ENCODE data around the gene FXYD1.
"Not testable (repeated sequence)": the region's sequence is repeated elsewhere in the genome, so short reads cannot be mapped to it uniquely, and the experiment has no call there.

Gene FXYD1

DNA sequence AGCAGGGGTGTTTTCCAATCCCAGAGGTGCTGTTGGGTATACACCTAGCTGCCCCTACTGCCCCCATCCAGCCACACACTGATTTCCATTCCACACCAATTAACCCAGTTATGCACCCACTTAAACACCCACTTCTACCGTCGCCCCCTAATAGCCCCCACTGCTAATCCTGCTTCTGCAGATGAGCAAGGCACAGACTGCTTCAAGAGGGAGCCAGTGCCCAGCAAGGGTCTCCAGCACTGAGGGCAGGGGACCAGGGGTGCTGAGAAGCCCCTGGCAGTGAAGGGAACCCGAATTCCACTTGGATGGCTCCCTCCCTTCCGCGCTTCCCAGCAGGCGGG lies 5.6 kb downstream of the FXYD1 start:
- DNase-seq, result no peak

DNA sequence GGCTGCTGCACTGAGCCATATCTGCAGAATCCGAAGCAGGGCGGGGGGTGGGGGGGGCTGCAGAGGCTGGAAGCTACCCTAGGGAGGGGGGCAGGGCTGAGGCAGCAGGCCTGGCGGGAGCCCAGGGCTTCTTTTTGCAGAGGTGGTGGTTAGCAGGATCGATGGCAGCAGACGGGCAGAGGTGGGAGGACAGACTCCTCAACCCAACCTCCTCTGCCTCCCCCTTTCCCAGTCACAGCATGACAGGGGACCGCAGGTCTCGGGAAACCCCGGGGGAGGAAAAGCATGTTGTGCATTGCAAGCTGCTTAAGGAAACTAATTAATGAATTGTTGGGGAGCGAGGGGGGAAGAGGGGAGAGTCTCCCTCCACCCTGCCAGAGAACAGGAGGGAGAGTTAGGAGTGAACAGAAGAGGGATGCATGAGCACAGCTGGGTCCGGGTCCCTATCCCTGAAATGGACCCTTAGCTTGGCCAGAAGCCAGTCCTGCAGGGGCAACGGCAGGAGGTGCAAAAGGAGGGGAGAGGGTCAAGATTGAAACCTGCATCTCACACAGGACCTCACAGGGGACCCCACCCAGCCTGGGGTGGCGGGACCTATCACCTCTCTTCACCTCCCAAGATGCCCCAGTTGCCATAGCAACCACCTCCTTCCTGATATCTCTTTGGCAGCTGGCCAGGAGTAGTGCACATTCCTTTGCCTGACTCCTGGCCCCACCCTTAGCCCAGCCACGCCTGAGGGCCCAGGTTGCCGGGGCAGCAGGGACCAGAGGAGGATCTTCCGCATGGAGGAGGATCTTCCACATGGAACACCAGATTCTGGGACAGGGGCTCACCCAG lies 6.2 kb downstream of the FXYD1 start:
- DNase-seq, result no peak

DNA sequence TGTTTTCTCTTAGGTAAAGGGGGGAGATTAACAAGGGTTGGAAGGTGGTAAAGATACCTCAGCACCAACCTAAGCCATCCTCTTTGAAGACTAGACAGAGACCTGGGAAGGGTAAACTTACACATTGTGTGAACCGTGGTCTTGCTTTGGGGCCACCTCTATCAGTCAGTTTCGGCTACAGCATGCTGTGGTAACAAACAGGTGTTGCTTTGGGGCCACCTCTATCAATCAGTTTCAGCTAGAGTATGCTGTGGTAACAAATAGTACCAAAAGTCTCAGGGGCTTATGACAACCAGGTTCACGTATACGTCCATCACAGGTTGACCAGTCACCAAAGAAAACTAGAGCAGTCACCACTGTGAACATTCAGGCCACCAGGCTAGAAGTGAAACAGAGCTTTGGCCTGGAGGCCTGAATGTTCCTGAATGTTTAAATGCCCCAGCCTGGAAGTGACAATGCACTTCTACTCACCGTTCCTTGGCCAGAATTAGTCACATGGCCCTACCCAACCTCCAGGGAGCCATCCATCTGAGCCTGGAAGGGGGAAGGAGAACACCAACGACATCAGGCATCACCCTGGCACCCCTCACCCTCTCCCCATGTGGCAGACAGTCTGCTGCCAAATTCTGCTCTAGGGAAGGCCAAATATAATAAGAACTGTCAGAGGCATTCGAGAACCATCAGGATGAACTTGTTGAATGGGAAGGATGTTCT lies 8.3 kb downstream of the FXYD1 start:
- DNase-seq, result no peak

DNA sequence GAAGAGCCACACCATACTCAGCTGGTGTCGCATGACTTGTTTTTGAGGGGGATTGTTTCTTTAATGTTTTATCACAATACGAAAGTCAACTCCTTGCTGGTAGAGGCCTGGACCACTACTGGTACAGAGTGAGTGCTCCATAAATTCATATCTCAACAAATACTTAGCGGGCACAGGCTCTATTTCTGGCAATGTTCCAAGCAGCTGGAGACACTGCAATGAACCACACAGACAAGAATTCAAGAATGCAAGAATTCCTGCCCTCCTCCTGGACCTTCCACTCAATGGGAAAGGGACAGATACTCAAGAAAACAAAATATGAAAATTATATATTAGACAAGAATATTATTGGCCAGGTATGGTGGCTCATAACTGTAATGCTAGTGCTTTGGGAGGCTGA lies 10.8 kb downstream of the FXYD1 start:
- no peak for DNase-seq

DNA sequence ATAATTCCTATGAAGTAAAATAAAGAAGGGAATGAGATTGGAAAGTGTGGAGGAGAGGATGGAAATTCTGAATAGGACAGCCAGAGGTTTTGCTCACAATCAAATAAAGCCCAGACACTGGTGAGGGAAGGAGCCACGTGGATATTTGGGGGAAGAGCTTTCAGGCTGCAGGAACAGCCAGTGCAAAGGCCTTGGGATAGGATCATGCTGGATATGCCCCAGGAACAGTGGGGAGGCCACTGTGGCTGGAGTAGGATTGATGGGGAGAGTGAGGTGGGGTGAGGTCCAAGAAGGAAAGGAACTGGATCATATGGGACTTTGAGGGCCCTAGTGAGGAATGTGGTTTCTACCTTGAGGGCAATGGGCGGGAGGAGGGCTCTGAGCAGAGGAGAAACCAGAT lies 11.8 kb downstream of the FXYD1 start:
- DNase-seq, result no peak

DNA sequence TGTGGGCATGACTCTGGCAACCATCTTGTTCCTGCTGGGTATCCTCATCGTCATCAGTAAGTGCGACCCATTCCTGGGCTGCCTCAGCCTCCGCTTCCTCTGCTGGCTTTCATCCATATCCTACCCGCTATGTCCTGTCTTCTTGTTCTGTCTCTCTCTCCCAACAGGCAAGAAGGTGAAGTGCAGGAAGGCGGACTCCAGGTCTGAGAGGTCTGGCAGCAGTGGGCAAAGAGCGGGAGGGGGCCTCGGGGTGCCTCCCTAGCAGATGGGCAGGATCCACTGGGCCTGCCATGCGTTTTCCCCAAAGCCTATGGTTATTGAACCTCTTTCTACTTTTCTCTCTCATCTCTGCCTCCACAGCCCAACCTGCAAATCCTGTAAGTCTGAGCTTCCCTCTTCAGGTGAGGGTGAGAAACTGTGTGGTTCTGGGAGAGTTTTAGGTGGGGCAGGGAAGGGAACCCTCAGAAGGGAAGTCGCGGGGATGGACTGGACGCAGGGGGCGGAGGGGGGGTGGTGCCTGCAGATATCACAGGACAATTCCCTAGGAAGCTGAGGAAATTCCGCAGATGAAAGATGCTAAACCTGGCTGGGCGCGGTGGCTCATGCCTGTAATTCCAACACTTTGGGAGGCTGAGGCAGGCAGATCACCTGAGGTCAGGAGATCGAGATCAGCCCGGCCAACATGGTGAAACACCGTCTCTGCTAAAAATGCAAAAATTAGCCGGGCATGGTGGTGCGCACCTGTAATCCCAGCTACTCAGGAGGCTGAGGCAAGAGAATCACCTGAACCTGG lies 12.8 kb downstream of the FXYD1 start:
- no peak for DNase-seq

DNA sequence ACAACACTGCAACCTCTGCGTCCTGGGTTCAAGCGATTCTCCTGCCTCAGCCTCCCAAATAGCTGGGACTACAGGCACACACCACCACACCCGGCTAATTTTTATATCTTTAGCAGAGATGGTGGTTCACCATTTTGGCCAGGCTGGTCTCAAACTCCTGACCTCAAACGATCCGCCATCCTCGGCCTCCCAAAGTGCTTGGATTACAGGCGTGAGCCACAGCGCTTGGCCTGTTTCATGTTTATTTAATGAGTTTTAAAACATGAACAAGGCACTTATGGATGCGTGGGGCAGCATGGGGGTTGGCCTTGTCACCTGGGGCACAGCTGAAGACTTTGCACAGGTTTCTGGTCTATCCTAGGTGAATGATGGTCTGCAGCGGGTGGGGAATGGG lies 14.5 kb downstream of the FXYD1 start:
- DNase-seq, result not testable (repeated sequence)

DNA sequence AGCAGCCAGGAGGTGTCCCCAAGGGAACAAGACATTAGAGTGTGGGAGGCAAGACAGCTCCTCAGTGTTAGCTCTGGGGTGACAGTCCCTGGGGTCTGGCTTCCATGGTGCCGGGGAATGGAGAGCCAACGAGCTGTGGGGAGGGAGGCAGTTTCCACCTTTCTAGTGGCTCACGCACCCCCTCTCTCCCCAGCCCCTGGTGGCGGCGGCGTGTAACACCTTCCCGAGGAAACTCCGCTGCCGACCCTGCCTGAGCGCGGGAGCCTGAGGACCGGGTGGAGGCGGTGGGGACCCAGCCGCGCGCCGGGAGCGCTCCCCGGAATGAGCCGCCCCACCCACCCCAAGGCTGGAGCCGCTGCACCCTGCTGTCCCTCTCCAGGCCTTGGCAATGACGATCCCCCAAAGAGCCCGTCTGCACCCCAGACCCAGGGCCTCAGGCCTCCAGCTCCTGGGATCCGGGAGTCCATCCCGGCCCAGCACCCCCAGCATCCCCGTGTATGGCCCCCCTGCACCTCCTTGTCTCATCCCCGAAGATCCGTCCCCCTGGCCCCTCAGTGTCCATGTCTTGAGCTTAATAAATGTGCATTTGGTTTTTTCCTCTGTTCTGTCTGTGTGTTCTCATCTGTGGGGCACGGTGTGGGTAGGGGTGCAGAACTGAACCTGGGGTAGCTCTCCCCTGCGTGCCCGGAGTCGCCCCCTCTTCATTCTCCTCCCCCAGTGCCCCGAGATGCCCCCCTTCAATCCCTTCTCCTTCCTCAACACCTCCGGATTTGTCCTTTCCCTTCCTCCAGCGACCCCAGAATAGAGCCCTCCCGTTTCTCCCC lies 15.3 kb downstream of the FXYD1 start:
- DNase-seq, result no peak

DNA sequence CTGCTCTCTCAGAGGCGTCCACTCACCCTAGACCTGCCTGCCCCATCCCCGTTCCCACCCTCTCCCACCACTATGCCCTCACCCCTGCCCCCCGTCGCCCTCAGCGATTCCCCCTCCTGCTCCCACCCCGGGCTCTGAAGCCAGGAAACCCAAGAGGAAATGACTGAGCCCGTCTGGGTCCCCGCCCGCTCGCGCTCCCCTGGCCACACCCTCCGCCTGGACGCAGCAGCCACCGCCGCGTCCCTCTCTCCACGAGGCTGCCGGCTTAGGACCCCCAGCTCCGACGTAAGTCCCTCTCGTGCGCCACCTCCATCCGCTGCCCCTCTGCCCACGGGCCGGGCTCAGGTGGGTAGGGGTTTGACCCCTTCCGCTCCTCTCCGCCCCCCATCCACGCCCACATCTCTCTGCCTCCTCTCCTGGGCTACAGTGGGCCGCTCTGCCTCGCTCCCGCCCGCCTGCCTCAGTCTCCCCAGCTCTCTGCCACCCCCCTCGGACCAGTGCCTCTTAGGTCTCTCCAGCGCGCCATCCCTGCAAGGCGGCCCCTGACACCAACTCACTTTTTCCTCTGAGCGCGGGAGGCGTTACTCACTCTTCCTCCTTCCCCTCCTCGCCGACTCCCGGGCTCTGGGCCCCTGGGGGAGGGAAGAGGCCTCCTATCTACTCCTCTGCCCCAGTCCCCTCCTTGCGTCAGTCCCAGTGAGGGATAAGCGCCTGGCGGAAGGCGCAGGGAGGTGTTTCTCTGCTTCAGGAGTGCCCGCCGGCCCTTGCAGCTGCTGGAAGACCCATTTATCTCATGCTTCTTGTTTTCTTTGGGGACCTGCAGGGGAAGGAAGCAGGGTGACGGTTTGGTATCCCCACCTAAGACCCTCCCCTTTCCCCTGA lies 16.1 kb downstream of the FXYD1 start, which contains the start of gene FXYD5:
Gene FXYD5 (plus strand): TSS at position 211 of the 882 bp plus-strand sequence. CDS start 816 bp downstream, outside the sequence.
- no peak for DNase-seq

DNA sequence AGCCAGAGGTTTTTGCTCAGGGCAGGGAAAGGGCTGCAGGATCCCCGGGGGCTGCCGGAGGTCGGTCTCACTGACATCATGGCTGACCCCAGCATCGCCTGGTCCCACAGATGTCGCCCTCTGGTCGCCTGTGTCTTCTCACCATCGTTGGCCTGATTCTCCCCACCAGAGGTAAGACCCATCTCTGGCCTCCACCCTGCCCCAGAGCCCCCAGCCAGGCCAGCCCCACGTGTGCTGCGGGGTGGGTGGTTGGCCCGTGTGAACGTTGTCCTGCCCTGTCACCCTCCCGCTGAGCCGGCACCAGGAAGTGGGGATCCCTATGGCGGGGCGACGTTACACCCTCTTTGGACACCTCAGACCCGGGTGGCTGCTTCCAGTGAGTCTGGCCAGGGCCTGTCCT lies 16.8 kb downstream of the FXYD1 start:
- DNase-seq, result no peak

DNA sequence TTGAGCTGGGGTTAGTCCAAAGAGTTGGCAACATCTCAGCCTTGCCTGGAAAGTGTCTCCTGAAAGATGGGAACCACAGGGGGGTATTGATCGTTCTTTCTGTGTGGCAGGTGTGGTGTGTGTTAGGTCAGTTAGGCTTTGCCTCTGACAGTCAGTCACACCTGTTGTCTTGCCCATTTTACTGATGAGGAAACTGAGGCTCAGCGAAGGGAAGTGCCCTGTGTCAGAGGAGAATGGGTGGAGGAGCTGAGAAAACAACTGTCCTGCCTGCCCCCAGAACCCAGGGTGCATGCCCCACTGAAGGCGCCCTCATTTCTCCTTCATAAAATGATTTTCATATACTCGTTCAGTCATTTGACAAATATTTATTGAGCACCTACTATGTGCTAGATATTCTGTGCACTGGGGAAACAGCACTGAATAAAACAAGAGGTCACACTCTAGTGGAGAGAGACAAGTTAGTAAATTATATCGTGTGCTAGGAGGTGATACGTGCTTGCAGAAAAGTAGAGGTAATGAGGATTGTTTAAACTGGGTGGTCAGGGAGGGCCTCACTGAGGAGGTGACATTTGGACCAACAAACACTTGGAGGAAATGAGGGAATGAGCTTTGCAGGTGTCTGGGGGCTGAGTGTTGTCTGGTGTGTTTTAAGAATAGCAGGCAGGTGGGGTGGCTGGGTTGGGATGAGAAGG lies 17.5 kb downstream of the FXYD1 start:
- no peak for DNase-seq

DNA sequence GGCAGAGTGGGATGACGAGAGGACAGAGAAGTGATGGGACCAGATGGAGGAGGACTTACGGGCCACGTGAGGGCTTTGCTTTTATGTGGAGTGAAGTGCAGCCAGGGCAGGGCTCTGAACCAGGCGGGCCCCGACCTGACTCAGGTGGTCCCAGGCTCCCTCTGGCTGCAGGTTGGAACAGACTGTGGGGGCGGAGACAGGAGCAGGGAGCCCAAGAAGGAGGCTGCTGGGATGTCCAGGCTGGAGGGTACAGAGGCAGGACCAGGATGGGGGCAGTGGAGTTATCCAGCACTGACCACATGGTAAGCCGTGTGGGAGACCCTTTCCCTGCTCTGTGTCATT lies 18.0 kb downstream of the FXYD1 start:
- DNase-seq, result no peak

DNA sequence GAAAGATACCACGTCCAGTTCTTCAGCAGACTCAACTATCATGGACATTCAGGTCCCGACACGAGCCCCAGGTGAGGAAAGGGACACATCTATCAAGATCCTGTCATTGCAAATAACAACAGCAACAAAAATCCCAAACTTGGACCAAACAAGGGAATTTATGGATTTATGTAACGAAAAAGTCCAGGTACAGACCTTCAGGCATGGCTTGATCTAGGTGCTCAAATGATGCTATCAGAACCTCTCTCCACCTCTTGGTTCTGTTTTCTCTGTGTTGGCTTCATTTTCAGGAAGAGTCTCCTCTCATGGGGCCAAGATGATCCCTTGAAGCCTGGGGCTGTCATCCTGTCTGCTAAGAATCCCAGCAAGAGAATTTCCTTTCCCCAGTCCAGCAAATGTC lies 18.8 kb downstream of the FXYD1 start:
- DNase-seq, result no peak

DNA sequence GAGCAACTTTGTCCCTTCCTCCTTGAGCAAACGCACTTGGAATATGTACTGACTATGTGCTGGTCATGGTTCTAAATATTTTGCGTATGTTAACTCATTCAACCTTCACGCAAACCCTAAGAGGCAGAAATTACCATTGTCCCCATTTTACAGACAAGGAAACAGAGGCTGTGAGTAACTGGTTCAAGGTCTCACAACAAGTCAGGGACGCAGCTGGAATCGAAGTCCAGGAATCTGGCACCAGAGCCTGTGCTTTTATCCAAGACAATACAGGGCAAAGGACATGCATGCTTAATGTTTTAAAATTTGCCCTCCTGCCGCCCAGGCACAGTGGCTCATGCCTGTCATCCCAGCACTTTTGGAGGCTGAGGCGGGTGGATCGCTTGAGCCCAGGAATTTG lies 21.0 kb downstream of the FXYD1 start:
- no peak for DNase-seq

DNA sequence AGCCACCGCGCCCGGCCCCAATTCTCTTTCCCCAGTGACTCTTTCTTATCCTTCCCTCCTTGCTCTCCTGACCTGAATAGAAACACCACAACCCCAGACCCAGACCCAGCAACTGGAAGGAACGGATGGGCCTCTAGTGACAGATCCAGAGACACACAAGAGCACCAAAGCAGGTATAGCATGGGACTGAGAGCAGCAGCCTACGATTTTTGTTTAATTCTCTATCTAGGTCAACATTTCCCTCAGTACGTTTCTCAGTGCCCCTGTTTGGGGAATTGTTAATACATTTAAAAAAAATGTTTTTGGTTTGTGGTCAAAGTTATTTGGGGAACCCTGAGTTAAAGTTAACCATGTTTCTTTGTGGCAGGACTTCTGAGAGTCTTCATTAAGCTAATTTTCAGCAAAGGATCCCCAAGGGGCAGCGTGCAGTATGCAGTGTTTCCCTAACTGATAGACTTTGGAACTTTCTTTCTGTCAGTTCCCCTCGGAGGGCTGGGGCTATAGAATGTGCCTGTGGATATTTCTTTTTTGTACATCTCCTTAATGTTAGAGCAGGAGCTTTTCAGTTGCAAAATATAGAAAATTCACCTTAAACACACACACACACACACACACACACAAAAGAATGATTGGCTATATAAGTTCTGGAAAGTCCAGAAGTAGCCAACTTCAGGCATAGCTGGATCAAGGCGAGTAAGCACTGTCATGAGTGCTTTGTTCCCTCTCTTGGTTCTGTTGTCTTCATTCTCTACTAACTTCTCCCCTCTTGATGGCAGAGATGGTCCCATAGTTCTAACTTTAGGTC lies 22.2 kb downstream of the FXYD1 start:
- DNase-seq, result no peak

DNA sequence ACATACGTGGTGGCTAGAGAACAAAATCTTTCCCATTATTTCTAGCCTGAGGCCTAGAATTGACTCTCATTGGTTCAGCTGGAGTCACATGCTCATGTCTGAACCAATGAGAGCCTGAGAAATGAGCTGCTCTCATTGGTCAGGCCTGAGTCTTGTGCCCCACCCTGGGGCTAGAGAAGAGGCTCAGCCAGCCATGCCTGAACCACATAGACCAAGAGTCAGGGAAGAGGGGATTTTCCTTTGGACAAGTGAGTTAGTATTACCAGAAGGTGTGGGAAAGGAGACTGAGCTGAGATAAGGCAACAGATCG lies 22.8 kb downstream of the FXYD1 start:
- DNase-seq, result no peak

DNA sequence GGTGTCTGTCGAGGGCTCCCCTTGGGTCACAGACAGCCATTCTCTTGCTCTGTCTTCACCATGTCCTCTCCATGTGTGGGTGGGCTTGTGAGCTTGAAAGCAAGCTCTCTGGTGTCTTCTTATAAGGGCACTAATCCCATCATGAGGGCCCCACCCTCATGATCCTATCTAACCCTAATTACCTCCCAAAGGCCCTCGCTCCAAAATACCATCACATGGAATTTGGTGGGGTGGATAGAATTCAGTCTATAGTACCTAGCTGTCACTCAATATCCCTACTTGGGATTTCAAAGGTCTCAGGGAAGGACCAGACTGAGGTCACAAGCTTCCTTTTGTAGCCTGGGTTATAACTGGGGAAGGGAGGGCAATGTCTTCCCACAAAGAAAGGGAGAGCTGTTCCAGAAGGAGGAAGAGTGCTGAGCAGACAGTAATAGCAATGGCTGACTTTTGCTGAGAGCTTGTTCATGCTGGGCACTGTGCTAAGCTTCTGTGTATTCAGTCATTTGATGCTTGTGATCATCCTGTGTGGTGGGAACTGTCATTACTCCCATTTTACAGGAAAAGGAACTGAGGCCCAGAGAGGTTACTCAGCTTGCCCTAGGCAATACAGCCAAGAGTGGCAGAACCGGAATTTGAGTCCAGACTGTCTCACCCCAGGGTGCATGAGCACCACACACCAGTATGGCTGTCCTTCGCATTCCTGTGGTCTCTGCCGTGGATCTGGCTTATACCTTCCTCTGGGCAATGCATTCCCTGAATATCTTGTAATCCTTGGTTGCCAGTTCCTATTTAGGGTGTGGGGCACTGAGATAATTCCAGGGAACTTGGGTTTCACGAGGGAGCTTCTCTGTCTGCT lies 24.1 kb downstream of the FXYD1 start:
- no peak for DNase-seq

DNA sequence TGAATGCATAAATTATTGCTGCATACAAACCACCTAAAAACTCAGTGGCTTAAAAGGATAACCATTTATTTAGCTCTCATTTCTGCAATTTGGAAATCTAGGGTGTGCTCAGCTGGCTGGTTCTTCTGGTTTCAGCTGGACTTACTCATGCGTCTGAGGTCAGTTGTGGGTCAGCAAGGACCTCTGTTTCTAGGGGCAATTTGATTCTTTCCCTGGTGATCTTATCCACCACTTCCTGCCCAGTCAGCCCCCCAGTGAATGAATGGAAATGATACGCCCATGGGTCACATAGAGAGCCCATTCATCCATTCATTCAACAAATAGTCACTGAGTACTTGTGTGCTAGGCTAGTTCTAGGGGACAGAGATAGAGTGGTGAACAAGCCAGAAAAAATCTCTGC lies 25.8 kb downstream of the FXYD1 start:
- DNase-seq, result no peak
